IMR-90 (cell line): Measurements from ENCODE around the gene CAMTA1. TPM values are rescaled to one million over a fixed set of nuclear protein-coding genes. Genes with fewer than 3 reads are reported as not detected.

Experiments used
- ATAC-seq: fragments of 200-7000 bp; cut with Tn5 transposase; 2 replicates; pipeline ENCODE4 v1.9.1; 2020; ENCODE audit warnings: low read depth, mild to moderate bottlenecking, moderate library complexity
- BruUV-seq: library from RNA; stranded (reverse); fragments of 400-500 nt; replicated peaks from 2 replicates; lab custom pipeline; 2021; lab: Mats Ljungman, UMichigan
- CTCF ChIA-PET: fragments of 300-600 bp; formaldehyde crosslinking; extraction: SDS; loops from one replicate; lab custom pipeline; 2021; ENCODE audit warnings: antibody characterized with exemption; lab: Yijun Ruan, JAX
- POLR2A ChIA-PET: fragments of 300-600 bp; sonication (Branson Sonifier 250); formaldehyde crosslinking; loops from one replicate; lab custom pipeline; 2022; ENCODE audit warnings: antibody characterized with exemption; ENCODE audit not compliant: unreplicated experiment; lab: Charles Lee
- DNase-seq: peaks from one replicate; pipeline ENCODE4 v3.0.0; 2013
- H2AFZ ChIP-seq: replicated peaks from 2 replicates; pipeline ENCODE3; 2013; ENCODE audit warnings: low read length, mild to moderate bottlenecking; ENCODE audit not compliant: poor library complexity
- H2AK5ac ChIP-seq: 2 replicates; pipeline ENCODE4 v1.6.1; 2013; ENCODE audit warnings: low read depth, low read length, inconsistent platforms
- H2AK9ac ChIP-seq: replicated peaks from 2 replicates; pipeline ENCODE3; 2013; ENCODE audit warnings: mild to moderate bottlenecking, low read depth, low read length, moderate library complexity; ENCODE audit not compliant: poor library complexity
- H2BK120ac ChIP-seq: 2 replicates; pipeline ENCODE4 v1.6.1; 2013; ENCODE audit warnings: low read depth, low read length, inconsistent platforms
- H2BK15ac ChIP-seq: 3 replicates; pipeline ENCODE4 v1.6.1; 2013; ENCODE audit warnings: low read depth, low read length, inconsistent platforms
- H2BK20ac ChIP-seq: 2 replicates; pipeline ENCODE4 v1.6.1; 2013; ENCODE audit warnings: low read depth, mild to moderate bottlenecking, inconsistent platforms, low read length, moderate library complexity
- H2BK5ac ChIP-seq: 2 replicates; pipeline ENCODE4 v1.6.1; 2013; ENCODE audit warnings: mild to moderate bottlenecking, low read depth, low read length, inconsistent platforms; ENCODE audit not compliant: poor library complexity, severe bottlenecking
- H3K14ac ChIP-seq: replicated peaks from 2 replicates; pipeline ENCODE4 v1.6.1; 2013; ENCODE audit warnings: low read depth, low read length, inconsistent platforms
- H3K18ac ChIP-seq: 2 replicates; pipeline ENCODE4 v1.6.1; 2013; ENCODE audit warnings: low read depth, low read length, control low read depth
- H3K23ac ChIP-seq: 2 replicates; pipeline ENCODE4 v1.6.1; 2013; ENCODE audit warnings: low read depth, low read length, inconsistent platforms
- H3K27ac ChIP-seq: 2 replicates; pipeline ENCODE4 v1.5.1; 2013; ENCODE audit warnings: mild to moderate bottlenecking, control low read depth, low read length; ENCODE audit not compliant: insufficient read depth
- H3K27me3 ChIP-seq: 2 replicates; pipeline ENCODE4 v1.6.1; 2013; ENCODE audit warnings: low read length; ENCODE audit not compliant: control insufficient read depth, insufficient read depth
- H3K36me3 ChIP-seq: 2 replicates; pipeline ENCODE4 v1.6.1; 2013; ENCODE audit warnings: low read length, mixed read lengths; ENCODE audit not compliant: control insufficient read depth, insufficient read depth
- H3K4ac ChIP-seq: 2 replicates; pipeline ENCODE4 v1.6.1; 2013; ENCODE audit warnings: low read depth, low read length, inconsistent platforms
- H3K4me1 ChIP-seq: 2 replicates; pipeline ENCODE4 v1.6.1; 2013; ENCODE audit warnings: low read length, mixed read lengths; ENCODE audit not compliant: control insufficient read depth, insufficient read depth
- H3K4me2 ChIP-seq: 2 replicates; pipeline ENCODE4 v1.6.1; 2013; ENCODE audit warnings: low read depth, mild to moderate bottlenecking, control low read depth, low read length, moderate library complexity
- H3K4me3 ChIP-seq: 2 replicates; pipeline ENCODE4 v1.5.1; 2013; ENCODE audit warnings: low read depth, mild to moderate bottlenecking, control low read depth, low read length, moderate library complexity; ENCODE audit not compliant: insufficient read depth
- H3K56ac ChIP-seq: 2 replicates; pipeline ENCODE4 v1.6.1; 2013; ENCODE audit warnings: low read length, inconsistent platforms; ENCODE audit not compliant: insufficient read depth; ENCODE audit errors: extremely low read depth
- H3K79me1 ChIP-seq, 2 experiments: 2 replicates each; pipeline ENCODE4 v1.6.1; 2013; ENCODE audit warnings: low read length in 2 of 2, inconsistent platforms in 1 of 2, low read depth in 1 of 2
- H3K9ac ChIP-seq: 2 replicates; pipeline ENCODE4 v1.6.1; 2013; ENCODE audit warnings: low read depth, low read length, control low read depth
- H3K9me1 ChIP-seq: 2 replicates; pipeline ENCODE4 v1.6.1; 2013; ENCODE audit warnings: low read length, inconsistent platforms; ENCODE audit not compliant: insufficient read depth
- H3K9me3 ChIP-seq: 2 replicates; pipeline ENCODE4 v1.6.1; 2013; ENCODE audit warnings: low read length; ENCODE audit not compliant: control insufficient read depth, insufficient read depth
- H4K20me1 ChIP-seq: 2 replicates; pipeline ENCODE4 v1.6.1; 2013; ENCODE audit warnings: low read length, inconsistent platforms; ENCODE audit not compliant: insufficient read depth
- H4K5ac ChIP-seq: 2 replicates; pipeline ENCODE4 v1.6.1; 2013; ENCODE audit warnings: mild to moderate bottlenecking, low read depth, low read length, control low read depth
- H4K8ac ChIP-seq, 2 experiments: 2 replicates each; pipeline ENCODE4 v1.6.1; 2013; ENCODE audit warnings: low read depth in 2 of 2, low read length in 2 of 2, control low read depth in 1 of 2, inconsistent platforms in 1 of 2
- H4K91ac ChIP-seq: 2 replicates; pipeline ENCODE4 v1.6.1; 2013; ENCODE audit warnings: low read depth, low read length, inconsistent platforms; ENCODE audit not compliant: insufficient read depth
- CEBPB ChIP-seq: IDR thresholded peaks from 2 replicates; pipeline ENCODE4 v1.6.1; 2012; ENCODE audit warnings: low read depth, low read length, improper control_type of control experiment
- CHD1 ChIP-seq: IDR thresholded peaks from 2 replicates; pipeline ENCODE4 v1.6.1; 2012; ENCODE audit warnings: low read depth, low read length, improper control_type of control experiment
- CTCF ChIP-seq: conservative IDR thresholded peaks from 2 replicates; pipeline ENCODE4 v1.5.1; 2012; ENCODE audit warnings: mild to moderate bottlenecking, low read depth, low read length, improper control_type of control experiment
- ELK1 ChIP-seq: fragments of 150-350 bp; IDR thresholded peaks from 2 replicates; pipeline ENCODE4 v1.6.1; 2016; ENCODE audit warnings: low read depth, mild to moderate bottlenecking, low read length, moderate library complexity, borderline replicate concordance
- FOS ChIP-seq: fragments of 150-350 bp; IDR thresholded peaks from 2 replicates; pipeline ENCODE4 v1.6.1; 2016; ENCODE audit warnings: low read depth, low read length
- MAFK ChIP-seq: IDR thresholded peaks from 2 replicates; pipeline ENCODE4 v1.6.1; 2012; ENCODE audit warnings: low read depth, low read length, improper control_type of control experiment
- MAZ ChIP-seq: IDR thresholded peaks from 2 replicates; pipeline ENCODE4 v1.6.1; 2012; ENCODE audit warnings: low read depth, mild to moderate bottlenecking, low read length, improper control_type of control experiment, moderate library complexity, borderline replicate concordance
- NFE2L2 ChIP-seq: fragments of 150-350 bp; IDR thresholded peaks from 2 replicates; pipeline ENCODE4 v1.6.1; 2016; ENCODE audit warnings: low read depth, mild to moderate bottlenecking, low read length
- POLR2A ChIP-seq: IDR thresholded peaks from 2 replicates; pipeline ENCODE4 v1.6.1; 2012; ENCODE audit warnings: mild to moderate bottlenecking, low read depth, low read length
- RCOR1 ChIP-seq: IDR thresholded peaks from 2 replicates; pipeline ENCODE4 v1.6.1; 2012; ENCODE audit warnings: mild to moderate bottlenecking, low read length, improper control_type of control experiment; ENCODE audit not compliant: insufficient replicate concordance
- RFX5 ChIP-seq: IDR thresholded peaks from 2 replicates; pipeline ENCODE4 v1.8.0; 2012; ENCODE audit warnings: low read depth, mild to moderate bottlenecking, low read length, moderate library complexity
- SMC3 ChIP-seq: fragments of 150-350 bp; IDR thresholded peaks from 2 replicates; pipeline ENCODE4 v1.6.1; 2016; ENCODE audit warnings: low read depth, mild to moderate bottlenecking, antibody characterized with exemption, low read length, moderate library complexity
- USF2 ChIP-seq: fragments of 150-350 bp; IDR thresholded peaks from 2 replicates; pipeline ENCODE4 v1.6.1; 2017; ENCODE audit warnings: mild to moderate bottlenecking, antibody characterized with exemption, low read length, low read depth
- WGBS, 2 experiments: methylation state at CpG; one replicate each; pipeline versions ENCODE4 v1.1.5 to v1.1.7; 2013; ENCODE audit warnings: missing lambda C conversion rate in 2 of 2; ENCODE audit not compliant: insufficient read length in 1 of 2; ENCODE audit errors: extremely low coverage in 2 of 2; 5-methylcytosine and 5-hydroxymethylcytosine counted together
- dilution Hi-C: fragments of 300-500 bp; cut with HindIII; formaldehyde crosslinking; loops from one replicate; pipeline ENCODE4 v1.14.3; 2018; ENCODE audit warnings: low sequenced_read_pairs; ENCODE audit not compliant: unreplicated experiment
- in situ Hi-C: fragments of 300-500 bp; cut with MboI; formaldehyde crosslinking; loops from 3 replicates; pipeline ENCODE4 v1.14.3; 2019; ENCODE audit warnings: low sequenced_read_pairs, inconsistent platforms, mixed read lengths
- intact Hi-C: fragments of 100-400 bp; cut with micrococcal nuclease; formaldehyde crosslinking; loops from 2 replicates; pipeline ENCODE4 v1.10.0; 2022
- polyA plus RNA-seq, 3 experiments: library from polyadenylated mRNA; depleted of rRNA; stranded (reverse); fragments of >200 nt; gene quantifications; 2 replicates each; pipeline ENCODE4 v1.2.3, GENCODE V29; 2012; ENCODE audit warnings: low replicate concordance in 1 of 3
- total RNA-seq: library from RNA; depleted of rRNA; stranded (reverse); fragments of >200 nt; gene quantifications from 2 replicates; pipeline ENCODE4 v1.2.3, GENCODE V29; 2012

CAMTA1 gene
- total and polyA plus RNA-seq, 2 of the 4 experiments (the other 2 are of a cell fraction): 35.5 to 74.3 TPM

- peaks cover 16 to 24% of the 10 kb centered on the region in 2 experiments for H3K79me1 ChIP-seq
- DNase-seq (peak; percentile 67), ATAC-seq (peak; percentile 95)
- no peaks in the 10 kb centered on the region for H3K4me1 ChIP-seq
- H3K4ac ChIP-seq: peak within 1 kb of the TSS; percentile 74
- intact Hi-C loops (no loop called here), dilution Hi-C loops (no loop called here), in situ Hi-C loops (no loop called here)
- no TSS peak for BruUV-seq
- 0 out of 2 replicates have a peak within 1 kb of the TSS, but pooled peaks have one; percentile 47 for H2BK120ac ChIP-seq
- H3K4me2 ChIP-seq: peak within 1 kb of the TSS; percentile 97
- peak within 1 kb of the TSS; percentile 91 for H3K18ac ChIP-seq
- peak within 1 kb of the TSS; percentile 89 for H3K14ac ChIP-seq
- peak within 1 kb of the TSS; percentile 86 for H4K91ac ChIP-seq
- WGBS, 2 experiments: 0% methylated on average over 21 of the region's 97 CpGs; no CpG with 5 or more reads in 1 of the 2 experiments
- H2BK15ac ChIP-seq: 0 out of 3 replicates have a peak within 1 kb of the TSS, but pooled peaks have one; percentile 6
- H3K27ac ChIP-seq: peak within 1 kb of the TSS; percentile 76
- peak within 1 kb of the TSS; percentile 95 for H2AFZ ChIP-seq
- H3K4me3 ChIP-seq: peak within 1 kb of the TSS; percentile 97
- peak within 1 kb of the TSS; percentile 75; the same call in 1 of the 2 replicates for H3K56ac ChIP-seq
- peak within 1 kb of the TSS; percentile 98 for H4K5ac ChIP-seq
- H3K9me1 ChIP-seq: peaks cover 6% of the 10 kb centered on the region; the same call in 1 of the 2 replicates
- peak within 1 kb of the TSS; percentile 95 for H3K9ac ChIP-seq
- CTCF ChIA-PET: interaction anchor here (1.4 kb wide), 1 partner anchor 104 kb away, joined by 3 read pairs; no protein-coding TSS in a partner anchor
- H3K9me3 ChIP-seq: no peaks in the 10 kb centered on the region
- H4K20me1 ChIP-seq: peaks cover 6% of the 10 kb centered on the region; the same call in 1 of the 2 replicates
- peak within 1 kb of the TSS; percentile 94 for H2AK9ac ChIP-seq
- H4K8ac ChIP-seq: peak within 1 kb of the TSS; percentile 98 to 99
- H3K27me3 ChIP-seq: peaks cover 3% of the 10 kb centered on the region; the same call in 1 of the 2 replicates
- H3K23ac ChIP-seq: peak within 1 kb of the TSS; percentile 36
- H2BK5ac ChIP-seq: peak within 1 kb of the TSS; percentile 68
- peaks cover 2% of the 10 kb centered on the region; the same call in 1 of the 2 replicates for H3K36me3 ChIP-seq
- POLR2A ChIA-PET: no interaction called here
- H2AK5ac ChIP-seq: peak within 1 kb of the TSS; percentile 83; the same call in 1 of the 2 replicates
- H2BK20ac ChIP-seq: no peak within 1 kb of the TSS
- TF ChIP-seq CEBPB (peak; percentile 51), CTCF (no peak), USF2 (no peak), POLR2A (peak; percentile 47; the same call in 1 of the 2 replicates), ELK1 (no peak), RFX5 (no peak), SMC3 (no peak), CHD1 (no peak), NFE2L2 (no peak), MAZ (peak; percentile 62; the same call in 1 of the 2 replicates), MAFK (no peak), FOS (no peak), RCOR1 (no peak)
Measured at GRCh38 chr1:7770997-7771822, 986.0 kb downstream of the CAMTA1 start, which contains the start of gene VAMP3. TSS of gene VAMP3 (plus strand) at chr1:7771296. CDS start at chr1:7771384, 88 bp downstream.
